Measurements from ENCODE around the gene PRKCH. TPM values are rescaled to one million over a fixed set of nuclear protein-coding genes. Genes with fewer than 3 reads are reported as not detected.

PRKCH gene
- total RNA-seq, 3 donors from 2014 or later = 109 to 141 (median 134) TPM

DNA sequence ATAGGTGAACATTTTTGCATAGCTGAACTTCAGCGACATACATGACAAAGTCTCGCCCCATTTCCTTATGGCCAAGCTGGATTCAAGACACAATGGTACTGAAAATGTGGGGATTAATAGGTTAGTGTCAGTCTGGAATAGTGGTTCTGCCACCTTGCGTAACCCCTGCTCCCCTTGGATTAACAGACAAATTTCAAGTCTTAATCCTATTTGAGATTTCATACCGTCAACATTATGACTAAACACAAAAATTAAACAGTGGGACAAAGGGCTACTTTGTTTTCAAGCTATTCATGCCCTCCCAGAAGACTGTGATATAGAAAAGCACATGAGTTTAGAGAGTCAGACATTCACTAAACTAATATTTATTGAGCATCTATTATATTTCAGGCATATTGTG is 235.1 kb downstream of the PRKCH start:
- no peaks in the 10 kb centered on the region for H3K27me3 Mint-ChIP-seq (ENCODE audit: low read depth)
- no peak overlapping the region for H3K4me3 Mint-ChIP-seq

DNA sequence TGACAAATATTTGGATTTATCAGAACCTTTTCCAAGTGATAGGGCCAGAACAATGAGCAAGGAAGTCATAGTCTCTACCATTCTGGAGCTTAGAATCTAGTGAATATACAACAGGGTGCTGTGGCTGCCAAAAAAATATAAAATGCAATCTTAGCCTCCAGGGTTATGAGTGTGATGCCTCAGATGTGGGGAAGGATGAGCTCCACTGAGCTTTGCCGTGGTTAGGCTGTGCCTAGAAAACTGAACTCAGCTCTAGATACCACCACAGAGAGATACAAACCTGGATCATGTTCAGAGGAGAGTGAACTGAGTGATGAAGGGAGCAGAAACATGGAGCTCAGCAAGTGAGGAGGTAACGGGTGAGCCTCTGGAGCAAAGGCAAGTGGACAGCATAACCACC is 235.9 kb downstream of the PRKCH start:
- H3K36me3 Mint-ChIP-seq (ENCODE audit: insufficient read depth) = peaks cover 5% of the 10 kb centered on the region
- no peaks in the 10 kb centered on the region for H3K9me3 Mint-ChIP-seq
- H3K4me3 Mint-ChIP-seq = no peak overlapping the region
- ATAC-seq = no peak
- no peak for DNase-seq
- peaks cover 39% of the 10 kb centered on the region for H3K4me1 Mint-ChIP-seq (ENCODE audit: low read depth)
- no peaks in the 10 kb centered on the region for H3K27me3 Mint-ChIP-seq (ENCODE audit: low read depth)

More for the DNA sequence above, 235.1 kb downstream of the PRKCH start:
- ATAC-seq (no peak), DNase-seq (no peak)
- Mint-ChIP-seq H3K4me1 (ENCODE audit: low read depth) (peaks cover 39% of the 10 kb centered on the region), H3K9me3 (no peaks in the 10 kb centered on the region), H3K36me3 (ENCODE audit: insufficient read depth) (peaks cover 13% of the 10 kb centered on the region)

- DNase-seq (no peak), ATAC-seq (no peak)
- H3K36me3 Mint-ChIP-seq (ENCODE audit: insufficient read depth) = peaks cover 3% of the 10 kb centered on the region
- no peak overlapping the region for H3K4me3 Mint-ChIP-seq
- H3K27me3 Mint-ChIP-seq (ENCODE audit: low read depth) = no peaks in the 10 kb centered on the region
- H3K9me3 Mint-ChIP-seq = no peaks in the 10 kb centered on the region
- H3K4me1 Mint-ChIP-seq (ENCODE audit: low read depth) = peaks cover 39% of the 10 kb centered on the region
Observed at GRCh38 chr14:61557854-61558253, 236.5 kb downstream of the PRKCH start.

DNA sequence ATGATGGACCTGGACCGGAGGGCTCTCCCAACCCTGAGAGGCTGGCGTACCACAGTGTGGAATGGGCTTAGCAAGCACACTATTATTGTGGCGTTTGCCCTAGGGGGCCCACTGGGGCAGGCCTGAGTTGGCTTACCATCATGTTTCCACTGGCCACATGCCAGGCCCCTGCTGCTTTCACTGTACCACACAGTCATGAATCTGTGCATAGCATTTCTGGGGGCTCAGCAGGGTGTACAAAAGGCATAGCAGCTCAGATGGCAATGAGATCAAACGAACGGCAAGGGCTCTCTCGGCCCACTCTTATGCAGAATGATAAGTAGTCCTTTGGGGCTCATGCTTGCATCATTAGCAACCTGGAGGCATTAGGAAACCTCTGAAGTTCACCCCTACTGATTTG is 236.9 kb downstream of the PRKCH start:
- Mint-ChIP-seq H3K4me3 (no peak overlapping the region), H3K9me3 (no peaks in the 10 kb centered on the region), H3K36me3 (ENCODE audit: insufficient read depth) (peaks cover 2% of the 10 kb centered on the region), H3K27me3 (ENCODE audit: low read depth) (no peaks in the 10 kb centered on the region), H3K4me1 (ENCODE audit: low read depth) (peaks cover 39% of the 10 kb centered on the region)
- ATAC-seq = no peak
- DNase-seq = no peak

- Mint-ChIP-seq H3K27me3 (ENCODE audit: low read depth) (no peaks in the 10 kb centered on the region), H3K9me3 (no peaks in the 10 kb centered on the region), H3K4me3 (no peak overlapping the region), H3K4me1 (ENCODE audit: low read depth) (peaks cover 43% of the 10 kb centered on the region), H3K36me3 (ENCODE audit: insufficient read depth) (no peaks in the 10 kb centered on the region)
- DNase-seq (no peak), ATAC-seq (no peak)
Observed at GRCh38 chr14:61559641-61560201, 238.3 kb downstream of the PRKCH start.

DNA sequence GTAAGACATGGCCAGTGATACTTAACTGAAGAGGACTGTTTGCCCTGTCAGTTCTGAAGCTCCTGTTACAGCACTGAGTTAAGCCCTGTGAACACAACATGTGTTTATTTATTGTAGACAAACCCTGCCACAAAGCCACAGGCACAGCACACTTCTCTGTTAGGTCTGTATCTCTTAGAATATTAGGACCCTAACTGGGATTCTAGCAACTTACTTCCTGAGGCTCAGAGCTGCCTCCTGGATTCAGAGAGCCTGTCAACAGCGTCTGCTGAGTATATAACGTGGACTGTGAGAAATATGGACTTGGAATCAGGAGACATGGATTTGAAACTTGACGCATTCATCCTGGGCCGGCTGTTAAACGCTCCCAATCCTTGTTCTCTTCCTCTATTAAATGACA is 238.9 kb downstream of the PRKCH start:
- ATAC-seq (no peak), DNase-seq (no peak)
- Mint-ChIP-seq H3K36me3 (ENCODE audit: insufficient read depth) (no peaks in the 10 kb centered on the region), H3K4me1 (ENCODE audit: low read depth) (peaks cover 40% of the 10 kb centered on the region), H3K27me3 (ENCODE audit: low read depth) (no peaks in the 10 kb centered on the region), H3K4me3 (no peak overlapping the region), H3K9me3 (no peaks in the 10 kb centered on the region)

GRCh38 chr14:61561104-61561503 is 239.7 kb downstream of the PRKCH start:
- ATAC-seq (no peak), DNase-seq (no peak)
- H3K4me1 Mint-ChIP-seq (ENCODE audit: low read depth) = peaks cover 42% of the 10 kb centered on the region
- no peaks in the 10 kb centered on the region for H3K27me3 Mint-ChIP-seq (ENCODE audit: low read depth)
- no peaks in the 10 kb centered on the region for H3K36me3 Mint-ChIP-seq (ENCODE audit: insufficient read depth)
- no peak overlapping the region for H3K4me3 Mint-ChIP-seq
- peaks cover 4% of the 10 kb centered on the region for H3K9me3 Mint-ChIP-seq

GRCh38 chr14:61561657-61562276 is 240.4 kb downstream of the PRKCH start:
- DNase-seq (no peak), ATAC-seq (no peak)
- Mint-ChIP-seq H3K27me3 (ENCODE audit: low read depth) (no peaks in the 10 kb centered on the region), H3K36me3 (ENCODE audit: insufficient read depth) (no peaks in the 10 kb centered on the region), H3K4me1 (ENCODE audit: low read depth) (peaks cover 49% of the 10 kb centered on the region), H3K9me3 (peaks cover 4% of the 10 kb centered on the region), H3K4me3 (no peak overlapping the region)

DNA sequence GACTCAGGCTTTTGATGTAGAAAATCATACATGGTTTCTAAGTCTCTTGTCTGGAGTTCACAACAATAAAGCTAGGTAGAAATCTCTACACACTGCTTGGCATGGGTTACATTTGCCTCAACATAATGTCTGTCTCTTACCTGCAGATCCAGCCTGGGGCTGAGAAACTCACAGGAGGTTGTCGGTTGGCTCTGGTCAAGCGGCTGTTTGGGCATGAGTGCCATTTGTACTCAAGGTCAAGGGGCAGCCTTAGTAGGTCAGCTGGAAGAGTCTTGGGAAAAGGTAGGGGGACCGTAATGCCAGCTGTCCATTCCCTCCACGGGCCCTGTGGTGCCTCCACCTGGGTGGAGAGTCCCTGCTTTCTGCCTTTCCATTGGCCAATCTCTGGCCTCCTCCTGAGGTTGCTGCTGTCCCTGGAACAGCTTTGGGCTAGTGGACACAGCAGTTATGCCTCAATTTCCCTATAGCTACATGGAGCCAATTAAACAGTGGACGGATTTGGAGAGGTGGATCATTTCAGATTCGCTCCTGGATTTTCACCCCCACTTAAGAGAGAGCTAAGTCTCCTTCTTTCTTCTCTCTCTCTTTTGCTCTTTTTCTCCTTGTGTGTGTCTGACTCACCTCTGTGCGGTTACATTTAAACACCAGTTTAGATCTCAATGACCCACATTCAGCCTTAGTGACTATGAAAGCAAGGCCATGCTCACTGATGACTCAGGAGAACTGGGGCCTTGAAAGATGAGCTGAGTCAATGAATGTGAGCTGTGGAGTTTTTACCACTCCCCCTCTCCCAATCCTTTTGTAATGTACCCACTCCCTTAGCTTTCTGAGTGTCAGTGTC is 241.2 kb downstream of the PRKCH start:
- Mint-ChIP-seq H3K36me3 (ENCODE audit: insufficient read depth) (no peaks in the 10 kb centered on the region), H3K4me1 (ENCODE audit: low read depth) (peaks cover 50% of the 10 kb centered on the region), H3K4me3 (peak overlapping the region; percentile 37), H3K27me3 (ENCODE audit: low read depth) (no peaks in the 10 kb centered on the region), H3K9me3 (peaks cover 4% of the 10 kb centered on the region)
- peak; percentile 95 to 98 for ATAC-seq
- peak; percentile 30 for DNase-seq

GRCh38 chr14:61563162-61563511 is 241.8 kb downstream of the PRKCH start:
- Mint-ChIP-seq H3K4me1 (ENCODE audit: low read depth) (peaks cover 54% of the 10 kb centered on the region), H3K9me3 (peaks cover 4% of the 10 kb centered on the region), H3K4me3 (no peak overlapping the region), H3K36me3 (ENCODE audit: insufficient read depth) (no peaks in the 10 kb centered on the region), H3K27me3 (ENCODE audit: low read depth) (no peaks in the 10 kb centered on the region)
- no peak for ATAC-seq
- DNase-seq = no peak

GRCh38 chr14:61563880-61564617 is 242.7 kb downstream of the PRKCH start:
- no peaks in the 10 kb centered on the region for H3K27me3 Mint-ChIP-seq (ENCODE audit: low read depth)
- no peak overlapping the region for H3K4me3 Mint-ChIP-seq
- H3K9me3 Mint-ChIP-seq = peaks cover 4% of the 10 kb centered on the region
- no peak for DNase-seq
- peaks cover 61% of the 10 kb centered on the region for H3K4me1 Mint-ChIP-seq (ENCODE audit: low read depth)
- no peak for ATAC-seq
- no peaks in the 10 kb centered on the region for H3K36me3 Mint-ChIP-seq (ENCODE audit: insufficient read depth)

- no peak for DNase-seq
- peaks cover 4% of the 10 kb centered on the region for H3K9me3 Mint-ChIP-seq
- H3K4me3 Mint-ChIP-seq = no peak overlapping the region
- ATAC-seq = no peak
- peaks cover 67% of the 10 kb centered on the region for H3K4me1 Mint-ChIP-seq (ENCODE audit: low read depth)
- no peaks in the 10 kb centered on the region for H3K36me3 Mint-ChIP-seq (ENCODE audit: insufficient read depth)
- no peaks in the 10 kb centered on the region for H3K27me3 Mint-ChIP-seq (ENCODE audit: low read depth)
Observed at GRCh38 chr14:61564618-61565091, 243.3 kb downstream of the PRKCH start.

GRCh38 chr14:61565181-61565580 is 243.8 kb downstream of the PRKCH start:
- H3K4me1 Mint-ChIP-seq (ENCODE audit: low read depth) = peaks cover 73% of the 10 kb centered on the region
- no peaks in the 10 kb centered on the region for H3K36me3 Mint-ChIP-seq (ENCODE audit: insufficient read depth)
- peaks cover 4% of the 10 kb centered on the region for H3K9me3 Mint-ChIP-seq
- no peaks in the 10 kb centered on the region for H3K27me3 Mint-ChIP-seq (ENCODE audit: low read depth)
- no peak for ATAC-seq
- DNase-seq = no peak
- H3K4me3 Mint-ChIP-seq = no peak overlapping the region

DNA sequence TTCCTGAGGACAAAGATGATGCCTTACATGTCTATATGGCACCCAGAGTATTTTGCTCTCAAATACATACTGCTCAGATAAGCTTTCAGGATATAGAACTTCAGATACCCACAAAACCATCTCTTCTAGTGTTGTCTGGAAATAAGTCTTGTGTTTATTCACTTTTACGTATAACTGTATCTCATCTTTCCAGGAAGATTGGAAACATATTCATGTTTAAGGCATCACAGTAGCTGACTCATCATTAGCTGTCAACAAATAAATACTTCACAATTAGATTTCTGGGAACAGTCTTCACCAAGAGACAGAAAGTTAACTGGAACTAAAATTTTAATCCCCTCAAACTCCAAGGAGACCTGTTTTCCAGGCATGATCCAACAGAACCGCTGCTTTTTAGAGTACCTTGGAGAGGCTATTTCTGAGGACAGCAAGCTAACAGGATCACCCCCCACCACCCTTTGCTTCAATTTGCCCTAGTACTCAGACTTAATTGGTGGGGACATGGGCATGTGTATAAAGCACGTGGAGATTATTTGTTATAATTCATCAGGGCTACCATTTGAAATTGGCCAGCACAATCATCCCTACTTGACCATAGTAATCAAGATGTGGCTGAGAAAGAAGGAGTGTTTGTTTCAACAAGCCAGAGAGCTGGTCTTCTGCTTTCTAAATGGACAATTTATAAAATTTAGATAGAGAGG is 244.6 kb downstream of the PRKCH start:
- Mint-ChIP-seq H3K27me3 (ENCODE audit: low read depth) (no peaks in the 10 kb centered on the region), H3K4me1 (ENCODE audit: low read depth) (peaks cover 81% of the 10 kb centered on the region), H3K36me3 (ENCODE audit: insufficient read depth) (no peaks in the 10 kb centered on the region), H3K9me3 (peaks cover 4% of the 10 kb centered on the region), H3K4me3 (no peak overlapping the region)
- DNase-seq = no peak
- ATAC-seq = no peak
